ENCODE measurements around the gene NXT1.
A peak's percentile ranks its signal among the peaks of the same experiment; 100 is the strongest.

Gene NXT1

DNA sequence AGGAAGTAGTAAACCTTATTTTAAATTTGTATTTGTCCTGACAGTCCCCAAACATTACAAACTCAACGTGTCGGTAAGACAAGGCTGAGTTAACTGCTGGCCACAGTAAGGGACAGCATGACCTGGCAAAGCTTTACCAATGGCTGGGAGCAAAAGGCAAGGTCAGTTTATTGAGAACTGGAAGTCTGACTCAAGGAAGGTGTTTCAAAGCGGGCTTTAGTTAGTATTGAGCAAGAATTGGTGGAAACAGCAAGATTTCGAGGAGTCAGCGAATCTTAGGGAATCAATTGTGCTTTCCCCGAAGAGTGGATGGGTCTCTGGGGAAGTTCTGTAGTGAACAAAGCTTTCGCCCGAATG is 10.5 kb downstream of the NXT1 start:
- DNase-seq = no peak

DNA sequence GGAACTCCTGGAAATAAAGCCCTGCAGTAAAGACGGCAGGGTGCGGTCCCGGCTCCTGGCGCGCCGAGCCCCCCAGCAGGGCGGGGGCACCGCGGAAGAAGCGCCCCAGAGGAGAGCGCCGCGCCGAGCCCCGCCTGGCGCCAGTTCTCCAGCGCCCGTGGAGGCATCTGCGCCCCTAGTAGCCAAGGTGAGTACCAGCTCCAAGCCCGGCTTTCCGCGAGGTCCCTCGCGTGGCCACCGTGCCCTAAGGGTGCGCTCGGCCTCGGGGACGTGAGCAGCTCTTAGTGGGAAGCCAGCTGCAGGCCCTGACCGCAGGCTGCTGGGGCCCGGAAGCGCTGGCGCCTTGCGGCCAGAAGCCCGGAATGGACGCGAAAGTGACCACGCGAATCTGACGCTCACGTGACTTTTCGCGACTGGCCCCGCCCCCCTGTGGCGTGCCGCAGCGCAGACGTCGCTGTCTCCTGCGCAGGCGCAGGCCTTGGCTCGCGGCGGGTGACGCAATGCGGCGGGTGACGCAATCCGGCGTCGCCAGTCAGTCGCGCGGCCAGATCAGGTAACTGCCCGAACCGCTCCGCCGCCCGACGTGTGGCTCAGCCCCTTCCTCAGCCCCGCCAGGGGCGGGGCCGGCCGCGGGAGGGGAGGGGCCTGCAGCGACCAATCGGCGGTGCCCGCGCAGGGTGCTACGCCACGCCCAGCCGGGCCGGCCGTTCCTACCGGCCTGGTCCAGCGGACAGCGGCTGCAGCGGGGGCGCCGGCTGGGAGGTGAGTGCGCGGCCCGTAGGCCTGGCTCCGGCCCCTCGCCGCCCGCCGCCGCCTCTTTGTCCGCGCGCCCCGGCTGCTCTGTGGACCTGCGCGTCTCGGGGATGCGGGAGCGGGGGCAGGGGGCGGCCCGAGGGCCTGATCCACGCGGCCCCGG is 11.1 kb downstream of the NXT1 start, which contains the start of gene GZF1:
GZF1 (plus strand) TSS at position 707 of the 916 bp plus-strand sequence. CDS start 2,202 bp downstream, outside the sequence.
- DNase-seq = peak; percentile 98

DNA sequence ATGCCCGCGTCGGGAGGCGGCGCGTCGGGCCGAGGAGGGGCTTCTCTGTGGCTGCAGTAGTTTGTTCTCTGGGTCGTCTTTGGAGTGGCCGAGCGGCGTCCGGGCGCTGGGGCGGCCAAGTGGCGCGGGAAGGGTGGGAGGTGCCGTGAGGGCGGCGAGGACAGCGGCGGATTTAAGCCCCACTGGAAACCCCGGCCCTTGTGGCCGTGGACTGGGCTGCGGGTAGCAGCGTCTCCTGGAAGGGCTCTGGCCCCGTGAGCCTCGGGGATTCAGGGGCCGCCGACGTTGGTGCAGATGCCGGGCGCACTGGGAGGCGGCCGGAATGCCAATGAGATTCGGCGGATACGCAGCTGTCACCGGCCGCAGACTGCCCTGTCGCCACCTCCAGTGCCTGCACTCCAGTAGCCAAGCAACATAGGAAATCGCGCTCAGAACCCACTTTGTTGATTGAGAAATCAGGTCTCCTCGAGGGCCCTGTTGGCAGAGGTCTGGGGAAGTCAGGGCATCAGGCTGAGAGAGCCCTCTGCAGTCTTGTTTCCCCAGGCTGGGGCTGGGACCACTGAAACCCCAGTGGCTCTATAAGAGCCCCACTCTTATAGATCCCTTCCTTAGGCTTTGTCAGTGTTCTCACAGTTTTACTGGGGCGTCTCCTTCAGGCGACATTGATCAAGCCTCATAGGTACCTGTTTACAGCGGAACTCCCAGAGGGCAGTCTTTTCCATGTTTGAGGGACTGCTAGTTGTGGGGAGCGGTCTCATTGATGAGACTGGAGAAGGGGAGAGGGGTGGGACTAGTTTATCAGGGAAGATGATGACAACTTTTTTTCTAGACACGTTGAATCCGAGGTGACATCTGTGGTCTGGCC is 12.0 kb downstream of the NXT1 start:
- DNase-seq = peak; percentile 12

DNA sequence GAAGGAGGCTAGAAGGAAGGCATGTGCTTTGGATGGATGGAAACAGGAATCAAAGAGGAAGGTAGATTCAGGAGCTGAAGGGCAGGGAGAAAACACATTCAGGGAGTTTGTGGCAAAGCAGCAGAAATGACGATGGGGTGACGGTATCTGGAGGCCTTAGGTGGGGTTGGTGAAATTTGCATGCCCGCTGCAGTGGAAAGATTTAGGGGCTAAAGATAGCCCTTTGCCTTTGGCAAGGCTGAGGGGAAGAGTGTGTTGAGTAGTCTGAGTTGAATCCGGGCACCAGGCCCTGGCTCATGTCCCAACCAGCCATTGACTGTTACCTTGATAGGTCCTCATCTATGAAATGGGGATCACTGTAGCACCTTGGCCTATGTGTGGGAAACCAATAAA is 12.7 kb downstream of the NXT1 start:
- DNase-seq = no peak

DNA sequence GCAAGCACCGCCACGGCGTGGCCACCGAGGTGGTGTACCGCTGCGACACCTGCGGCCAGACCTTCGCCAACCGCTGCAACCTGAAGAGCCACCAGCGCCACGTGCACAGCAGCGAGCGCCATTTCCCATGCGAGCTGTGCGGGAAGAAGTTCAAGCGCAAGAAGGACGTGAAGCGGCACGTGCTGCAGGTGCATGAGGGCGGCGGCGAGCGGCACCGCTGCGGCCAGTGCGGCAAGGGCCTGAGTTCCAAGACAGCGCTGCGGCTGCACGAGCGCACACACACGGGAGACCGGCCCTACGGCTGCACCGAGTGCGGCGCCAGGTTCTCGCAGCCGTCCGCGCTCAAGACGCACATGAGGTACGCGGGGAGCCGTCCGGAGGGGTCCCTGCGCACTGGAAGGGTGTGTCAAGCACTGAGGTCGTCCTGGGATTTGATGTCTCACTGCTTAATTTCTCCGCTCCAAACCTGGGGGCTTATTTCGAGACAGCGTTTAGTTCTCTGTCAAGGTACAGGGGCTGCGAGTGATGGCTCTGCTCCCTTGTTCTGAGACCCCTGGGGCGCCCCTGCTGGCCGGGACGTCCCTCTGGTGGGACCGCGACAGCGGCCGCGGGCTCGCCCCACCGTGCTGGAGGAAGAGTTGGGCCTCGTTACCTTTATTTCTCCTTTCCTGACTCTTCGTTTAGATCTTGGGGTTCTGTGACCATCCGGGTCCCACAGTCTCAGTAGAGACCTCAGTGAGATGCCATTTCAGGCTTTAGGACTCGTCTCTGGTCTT is 15.0 kb downstream of the NXT1 start:
- no peak for DNase-seq

DNA sequence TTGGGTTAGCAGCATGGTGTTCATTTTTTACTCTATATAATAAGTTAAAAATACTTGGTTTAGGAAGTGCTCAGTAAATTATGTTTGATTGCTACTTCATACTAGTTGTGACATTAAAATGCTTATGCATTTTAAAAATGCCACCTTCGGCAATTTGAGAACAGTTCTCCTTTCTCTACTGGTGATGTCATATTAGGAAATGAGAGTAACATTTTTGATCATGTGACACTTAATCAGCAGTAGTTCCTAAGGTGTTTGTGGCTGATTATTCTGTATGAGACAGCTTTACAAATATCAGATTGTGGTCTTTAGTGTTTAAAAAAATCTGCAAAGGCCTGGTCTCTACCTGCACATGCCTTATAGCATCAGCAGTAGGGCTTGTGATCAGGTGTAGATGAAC is 15.8 kb downstream of the NXT1 start:
- DNase-seq = no peak

DNA sequence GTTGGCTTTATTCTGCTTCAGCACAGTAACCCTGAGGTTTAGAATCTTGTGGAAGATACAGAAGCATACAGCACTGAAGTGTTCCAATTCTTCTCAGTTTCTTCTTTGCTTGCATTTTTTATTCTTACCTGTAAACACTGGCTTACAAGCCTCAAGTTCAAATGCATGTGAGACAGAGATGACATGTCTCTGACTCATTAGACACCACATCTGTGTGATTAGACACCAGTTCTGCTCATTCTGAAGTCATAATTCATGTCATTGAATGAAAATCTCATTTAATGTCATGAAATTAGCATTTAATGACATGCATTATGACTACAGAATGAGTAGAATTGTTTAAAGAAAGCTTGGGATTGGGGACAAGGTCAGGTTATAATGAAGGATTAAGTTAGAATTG is 17.2 kb downstream of the NXT1 start:
- peak; percentile 20 for DNase-seq

DNA sequence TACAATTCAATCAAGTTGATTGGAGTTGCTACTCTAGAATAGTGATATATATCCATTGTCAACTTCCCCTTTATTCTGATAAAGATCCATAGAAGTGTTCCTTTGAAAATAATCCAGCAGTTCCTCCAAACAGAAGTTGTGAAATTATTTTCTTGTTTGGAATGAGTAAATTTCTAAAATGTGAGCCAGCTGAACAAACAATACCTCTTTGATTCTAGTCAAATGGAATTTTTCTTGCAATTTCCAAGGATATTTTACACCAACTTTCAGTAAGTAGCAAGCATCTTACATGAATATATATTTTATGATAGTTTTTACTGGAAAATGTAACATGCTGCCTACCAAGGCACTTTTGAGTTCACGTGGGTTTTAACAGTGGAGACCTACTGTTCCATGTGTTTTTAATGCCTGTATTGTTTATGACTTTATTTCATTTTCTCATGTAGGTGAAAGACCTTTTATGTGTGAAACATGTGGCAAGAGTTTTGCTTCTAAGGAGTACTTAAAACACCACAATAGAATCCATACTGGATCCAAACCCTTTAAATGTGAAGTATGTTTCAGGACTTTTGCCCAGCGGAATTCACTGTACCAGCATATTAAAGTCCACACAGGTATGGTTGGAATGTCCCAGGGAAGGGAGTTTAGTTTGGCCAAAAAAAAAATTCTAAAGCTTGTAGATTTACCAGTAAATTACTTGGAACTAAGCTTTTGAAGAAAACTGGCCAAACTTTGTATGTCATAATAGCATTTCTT is 17.9 kb downstream of the NXT1 start:
- no peak for DNase-seq

DNA sequence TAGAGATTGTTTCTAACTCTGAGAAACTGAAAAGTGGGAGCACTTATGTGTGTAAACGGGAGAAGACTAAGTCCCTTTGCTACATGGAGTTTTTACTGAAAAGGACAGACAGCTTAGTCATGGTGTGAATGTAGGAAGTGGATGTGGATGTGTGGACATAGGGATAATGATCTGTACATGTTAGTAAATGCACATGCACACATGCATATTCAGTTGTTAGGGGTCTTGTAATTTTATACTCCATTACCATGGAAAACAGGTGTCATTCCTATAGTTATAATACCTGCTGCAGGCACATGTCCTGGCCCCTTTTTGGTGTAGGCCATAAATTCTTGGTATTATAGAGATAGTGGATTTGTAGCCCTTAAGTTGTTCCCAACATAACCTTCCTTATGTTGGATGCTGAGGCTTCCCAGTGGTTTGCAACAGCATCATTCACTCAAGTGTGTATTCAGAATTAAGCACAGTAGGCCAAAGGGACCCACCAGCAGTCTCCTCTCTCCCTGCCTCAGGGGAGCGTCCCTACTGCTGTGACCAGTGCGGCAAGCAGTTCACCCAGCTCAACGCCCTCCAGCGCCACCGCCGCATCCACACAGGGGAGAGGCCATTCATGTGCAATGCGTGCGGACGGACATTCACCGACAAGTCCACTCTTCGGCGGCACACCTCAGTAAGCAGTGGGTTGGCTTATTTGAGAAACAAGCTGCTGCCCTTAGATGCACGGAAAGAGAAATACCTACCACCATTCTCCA is 18.7 kb downstream of the NXT1 start:
- no peak for DNase-seq

DNA sequence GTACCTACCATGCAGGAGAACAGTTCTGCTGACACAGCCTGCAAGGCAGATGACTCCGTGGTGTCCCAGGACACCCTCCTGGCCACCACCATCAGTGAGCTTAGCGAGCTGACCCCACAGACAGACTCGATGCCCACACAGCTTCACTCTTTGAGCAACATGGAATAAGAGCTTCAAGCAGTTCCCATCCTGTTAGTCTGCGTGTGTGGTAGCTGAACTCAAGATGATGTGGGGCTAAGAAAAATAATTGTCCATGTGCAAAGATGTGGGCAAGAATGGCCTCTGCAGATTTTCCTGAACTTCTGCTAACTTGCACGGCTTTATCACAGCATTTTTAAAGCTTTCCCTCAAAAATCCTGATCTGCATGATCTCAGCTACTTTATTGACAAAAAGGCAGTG is 19.7 kb downstream of the NXT1 start:
- no peak for DNase-seq

DNA sequence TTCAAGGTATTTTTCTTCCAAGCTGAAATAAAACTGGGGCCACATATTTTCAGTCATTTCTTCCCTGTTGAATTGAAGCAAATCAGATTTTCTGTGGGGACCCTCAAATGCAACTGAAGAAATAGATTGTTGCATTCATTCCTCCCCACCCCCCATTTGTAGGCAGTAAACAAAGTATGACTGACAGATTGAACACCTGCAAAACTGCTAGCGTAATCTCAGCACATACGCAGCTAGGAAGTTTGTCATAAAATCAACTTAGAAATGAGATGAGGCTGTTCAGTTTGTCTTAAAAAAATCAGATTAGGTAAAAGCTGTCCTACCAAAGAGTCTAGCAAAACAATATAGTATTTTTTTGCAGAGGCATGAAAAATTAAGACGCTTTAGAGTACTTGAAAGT is 20.3 kb downstream of the NXT1 start:
- no peak for DNase-seq

DNA sequence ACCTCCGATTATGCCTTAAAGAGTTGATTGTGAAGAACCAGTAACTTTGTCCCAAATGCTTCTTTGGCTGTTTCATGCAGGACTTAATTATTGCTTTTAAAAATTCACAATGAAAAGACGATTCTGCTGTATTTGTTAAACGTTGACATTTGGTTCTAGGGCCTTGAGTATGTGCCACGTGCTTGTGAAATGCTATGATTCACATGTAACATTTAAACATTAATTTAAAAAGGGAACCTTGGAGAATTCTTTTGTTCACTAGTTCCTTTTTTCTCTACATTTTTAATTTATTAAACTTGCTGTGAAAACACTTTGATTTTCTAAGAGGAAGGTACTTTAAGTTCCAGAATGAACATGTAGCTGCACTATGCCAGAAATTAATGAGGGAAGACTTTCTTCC is 20.9 kb downstream of the NXT1 start:
- DNase-seq = no peak

DNA sequence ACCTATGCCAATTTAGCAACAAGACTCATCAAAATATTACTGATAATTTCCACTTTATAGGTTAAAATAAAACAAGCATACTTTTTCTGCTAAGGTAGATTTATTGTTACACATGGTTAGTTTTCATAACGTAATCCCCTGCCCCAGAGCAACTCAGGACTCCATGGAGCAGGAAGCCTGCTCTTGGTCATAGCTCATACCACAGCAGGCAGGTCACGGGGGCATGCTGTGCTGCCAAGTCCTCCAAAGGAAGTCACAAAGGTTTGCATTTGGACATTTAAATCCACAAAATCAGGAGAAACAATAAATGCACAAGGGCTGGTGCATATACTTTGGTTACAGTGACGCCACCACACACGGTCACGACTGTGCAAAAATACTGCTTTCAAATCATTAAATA is 23.9 kb downstream of the NXT1 start:
- DNase-seq = no peak

DNA sequence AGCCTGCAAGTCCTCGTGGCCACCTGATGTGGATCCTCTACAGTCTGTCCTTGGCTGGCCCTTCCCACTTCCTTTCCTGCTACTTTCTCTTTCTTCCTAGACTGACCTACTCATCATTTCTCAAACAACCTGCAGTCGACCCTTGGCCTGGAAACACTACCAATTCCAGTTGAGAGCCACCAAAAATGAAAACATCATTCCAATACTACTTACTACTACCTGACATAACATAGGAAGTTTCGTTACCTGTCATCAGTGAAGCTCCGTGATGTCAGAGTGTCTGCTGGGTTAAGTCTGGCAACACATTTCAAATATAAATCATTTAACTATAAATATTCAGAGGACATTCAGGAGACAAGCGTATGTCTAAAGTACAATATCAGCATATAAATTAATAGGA is 25.2 kb downstream of the NXT1 start:
- DNase-seq = no peak

DNA sequence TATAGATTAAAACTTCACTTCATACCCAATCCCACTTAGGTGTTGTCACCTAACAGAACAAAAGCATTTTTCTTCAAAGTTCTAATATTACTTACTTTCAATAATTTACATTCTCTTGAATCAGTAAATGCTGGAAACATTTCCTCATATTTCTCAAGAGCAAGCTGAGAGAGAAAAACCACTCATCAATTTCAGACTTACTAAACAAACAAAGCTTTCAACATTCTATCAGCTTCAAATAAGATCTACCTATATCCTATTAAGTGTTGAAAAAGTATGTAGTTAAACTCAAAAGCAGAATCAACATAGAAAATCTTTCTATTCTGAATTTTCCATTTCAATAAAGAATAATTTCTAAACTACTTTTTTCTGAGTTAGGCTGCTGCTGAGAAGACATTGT is 29.2 kb downstream of the NXT1 start:
- DNase-seq = no peak

DNA sequence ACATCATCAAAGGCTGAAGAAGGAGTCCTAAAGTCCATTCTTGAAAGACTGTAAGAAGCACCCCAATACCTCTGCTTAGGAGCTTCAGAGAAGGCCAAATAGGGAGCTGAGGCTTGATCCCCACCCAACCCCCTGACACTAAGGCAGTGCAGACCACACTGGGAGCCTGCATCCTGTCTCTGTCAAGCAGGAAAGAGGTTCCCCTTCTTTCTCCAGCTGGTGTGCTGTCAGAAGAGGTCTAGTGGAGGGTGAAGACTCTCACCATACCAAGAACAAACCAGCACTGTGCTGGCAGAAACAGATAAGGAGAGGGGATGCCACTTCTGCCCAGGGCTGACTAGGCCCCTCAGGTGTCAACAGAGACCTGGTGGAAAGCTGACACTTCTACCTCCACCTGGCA is 31.3 kb downstream of the NXT1 start:
- DNase-seq = no peak

DNA sequence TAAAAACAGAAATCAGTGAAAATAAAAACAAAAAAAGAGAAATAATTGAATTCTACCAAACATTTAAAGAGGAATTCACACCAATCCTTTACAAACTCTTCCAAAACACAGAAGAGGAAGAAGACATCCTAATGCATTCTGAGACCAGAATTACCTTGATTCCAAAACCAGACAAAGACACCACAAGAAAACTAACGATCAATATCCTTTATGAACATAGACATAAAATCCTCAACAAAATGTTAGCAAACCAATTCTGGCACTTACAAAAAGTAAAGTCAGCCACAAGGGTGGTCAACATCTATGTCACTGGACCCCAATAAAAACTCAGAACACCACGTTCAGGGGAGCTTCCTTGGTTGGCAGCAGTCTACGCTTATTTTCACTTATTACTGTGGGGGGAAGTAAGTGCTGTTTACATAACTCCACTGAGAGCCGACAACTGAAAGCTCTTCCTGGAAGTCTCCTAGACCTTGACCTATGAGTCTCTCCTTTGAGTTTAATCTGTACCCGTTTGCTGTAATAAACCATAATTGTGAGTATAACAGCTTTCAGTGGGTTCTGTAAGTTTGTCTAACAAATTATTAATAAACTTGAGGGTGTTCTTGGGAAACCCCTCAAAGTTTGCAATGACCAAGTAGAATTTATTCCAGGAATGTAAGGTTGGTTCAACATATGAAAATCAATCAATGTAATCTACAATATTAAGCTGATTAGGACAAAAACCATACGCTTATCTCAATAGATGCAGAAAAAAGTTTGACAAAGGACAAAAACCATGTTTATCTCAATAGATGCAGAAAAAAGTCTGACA is 35.9 kb downstream of the NXT1 start:
- no peak for DNase-seq

DNA sequence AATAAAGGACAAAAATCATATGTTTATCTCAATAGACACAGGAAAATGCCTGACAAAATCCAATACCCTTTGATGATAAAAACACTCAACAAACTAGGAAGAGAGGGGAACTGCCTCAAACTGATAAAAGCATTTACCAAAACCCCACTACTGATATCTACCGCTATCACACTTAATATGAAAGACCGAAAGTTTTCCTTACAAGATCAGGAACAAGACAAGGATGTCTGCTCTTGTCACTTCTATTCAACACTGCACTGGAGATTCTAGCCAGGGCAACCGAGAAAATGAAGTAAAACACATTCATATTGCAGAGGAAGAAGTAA is 36.5 kb downstream of the NXT1 start:
- no peak for DNase-seq

DNA sequence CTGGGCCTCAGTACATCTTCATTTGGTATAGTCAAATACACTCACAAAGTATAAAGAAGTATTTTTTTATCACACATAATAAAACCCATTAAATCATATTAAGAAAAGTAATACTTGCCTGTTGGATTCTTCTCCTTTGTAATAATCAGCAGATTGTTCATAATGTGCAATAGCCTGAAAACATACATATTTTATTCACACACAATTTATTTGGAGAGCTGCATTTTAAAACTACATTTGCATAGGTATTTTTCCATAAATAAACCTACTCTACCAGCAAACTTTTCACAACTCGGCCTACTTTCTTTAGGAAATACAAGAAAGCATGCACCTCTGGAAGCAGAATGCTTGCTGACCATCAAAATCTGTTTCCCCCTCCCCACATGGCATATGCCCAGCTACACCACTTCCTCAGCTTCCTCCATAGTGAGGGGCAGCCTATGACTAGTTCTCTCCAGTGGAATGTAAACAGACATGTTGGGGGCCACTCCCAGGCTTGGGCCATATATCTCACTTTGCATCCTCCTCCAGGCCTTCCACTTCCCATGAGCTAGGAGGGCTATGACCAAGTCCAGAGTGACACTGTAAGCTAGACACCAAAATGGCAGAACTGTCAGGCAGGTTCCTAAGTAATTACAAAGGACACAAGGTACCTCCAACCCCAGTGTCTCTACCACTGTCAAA is 39.6 kb downstream of the NXT1 start:
- DNase-seq = no peak

DNA sequence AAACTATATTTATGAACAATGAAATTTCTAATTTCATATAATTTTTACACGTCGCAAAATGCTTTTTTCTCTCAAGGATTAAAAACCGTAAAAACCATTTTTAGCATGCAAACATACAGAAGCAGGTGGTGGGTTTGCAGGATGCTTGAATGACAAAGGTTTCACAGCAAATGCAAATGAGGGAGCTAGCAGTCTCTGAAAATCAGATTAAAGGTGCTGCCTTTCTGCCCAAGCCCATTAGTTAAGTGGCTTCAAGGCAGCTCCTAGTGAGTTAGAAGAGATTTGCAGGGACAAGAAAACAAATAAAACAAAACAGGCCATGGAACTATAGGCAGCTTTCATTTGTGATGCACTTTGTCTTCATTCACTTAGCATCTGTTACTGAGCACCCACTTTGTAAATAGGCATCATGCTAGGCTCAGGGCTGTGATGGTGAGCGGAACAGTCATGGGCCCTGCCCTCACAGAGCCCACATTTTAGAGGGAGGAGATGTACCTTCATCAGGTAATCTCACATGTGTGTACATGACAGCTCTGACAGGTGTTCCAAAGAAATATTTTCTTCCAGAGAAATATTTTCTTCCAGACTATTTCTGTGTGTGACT is 41.2 kb downstream of the NXT1 start:
- DNase-seq = no peak
